UCSD-AML1 (cell line): ENCODE measurements around the gene E2F2.

Experiments used
- DNase-seq: peaks from one replicate; lab custom pipeline; 2025; ENCODE audit not compliant: unreplicated experiment; lab: John Stamatoyannopoulos, UW

Gene E2F2

DNA sequence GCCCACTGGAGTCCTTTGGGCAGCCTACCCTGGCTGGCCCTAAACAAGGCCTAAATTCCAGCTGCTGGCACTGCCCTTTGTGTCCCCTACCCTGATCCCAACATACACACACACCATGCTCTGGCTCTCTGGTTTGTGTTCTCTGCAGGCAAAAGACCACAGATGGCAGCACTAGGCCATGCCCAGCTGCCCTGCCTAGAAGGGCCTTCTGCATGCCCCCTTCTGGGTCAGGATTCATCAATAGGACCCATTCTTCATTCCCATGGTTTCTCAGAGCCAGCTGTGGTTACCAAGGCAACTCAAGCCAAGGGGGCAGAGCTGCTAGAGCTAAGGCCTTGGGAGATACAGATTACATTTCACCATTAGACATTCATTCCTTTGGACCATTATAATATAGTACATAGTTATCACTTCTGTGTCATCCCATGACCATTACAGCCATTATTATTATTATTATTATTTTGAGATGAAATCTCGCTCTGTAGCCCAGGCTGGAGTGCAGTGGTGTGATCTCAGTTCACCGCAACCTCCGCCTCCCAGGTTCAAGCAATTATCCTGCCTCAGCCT, 64.5 kb downstream of the E2F2 start:
- DNase-seq: no peak

DNA sequence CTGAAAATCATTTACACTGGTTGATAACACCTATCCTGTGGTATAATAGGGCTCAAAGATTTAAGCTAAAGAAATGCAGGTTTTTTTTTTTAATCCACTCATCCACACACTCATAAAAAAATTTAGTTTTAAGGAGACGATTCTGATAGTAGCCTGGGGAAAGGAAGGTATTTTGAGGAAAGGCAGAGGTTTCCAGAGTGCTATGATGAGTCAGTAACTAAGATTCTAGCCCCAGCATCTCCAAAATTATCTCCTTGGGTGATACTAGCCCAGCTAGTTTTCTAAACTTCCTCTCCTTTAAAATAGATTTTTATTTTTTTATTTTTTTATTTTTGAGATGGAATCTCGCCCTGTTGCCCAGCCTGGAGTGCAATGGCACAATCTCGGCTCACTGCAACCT, 67.7 kb downstream of the E2F2 start:
- DNase-seq: no peak

DNA sequence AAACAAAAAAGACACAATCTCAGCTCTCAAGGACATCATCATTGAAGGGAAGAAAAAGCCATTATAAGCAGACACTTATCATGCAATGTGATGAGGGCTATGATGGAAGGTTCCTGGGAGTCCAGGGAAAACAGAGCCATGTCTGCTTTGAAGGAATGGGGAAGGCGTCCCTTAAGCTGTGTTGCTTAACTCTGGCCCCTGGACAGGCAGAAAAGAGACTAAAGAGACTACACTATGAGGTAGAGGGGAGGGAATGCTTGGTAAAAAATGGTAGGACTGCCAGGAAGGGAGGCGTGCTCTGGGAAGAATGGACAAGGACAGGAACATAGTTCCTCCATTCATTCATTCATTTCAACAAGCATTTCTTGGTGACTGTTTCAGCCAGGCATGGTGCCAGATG, 68.3 kb downstream of the E2F2 start:
- no peak for DNase-seq

- no peak for DNase-seq
Measured at GRCh38 chr1:23461050-23461449, 70.0 kb downstream of the E2F2 start.

GRCh38 chr1:23460519-23460918, 70.5 kb downstream of the E2F2 start:
- no peak for DNase-seq

DNA sequence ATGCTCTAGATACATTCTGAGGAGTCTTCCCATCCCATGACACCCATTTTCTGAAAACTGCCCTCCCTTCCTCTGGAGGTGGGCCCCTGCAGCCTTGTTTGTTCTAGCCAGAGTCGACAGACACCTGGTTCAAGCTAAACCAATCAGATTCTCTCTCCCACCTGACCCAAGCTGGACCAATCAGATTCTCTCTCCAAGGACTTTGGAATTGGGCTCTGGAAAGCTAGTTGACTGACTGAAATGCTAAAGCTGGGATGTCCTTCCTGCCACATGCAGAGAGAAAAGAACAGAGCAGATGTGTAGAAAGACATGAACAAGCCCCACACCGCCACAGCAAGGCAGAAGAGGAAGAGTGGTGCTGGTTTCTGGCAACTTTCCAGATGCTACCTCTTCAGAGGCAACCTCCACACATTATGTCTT, 71.7 kb downstream of the E2F2 start:
- DNase-seq: no peak
